ENCODE results near the gene ENO1.

ENO1 gene

DNA sequence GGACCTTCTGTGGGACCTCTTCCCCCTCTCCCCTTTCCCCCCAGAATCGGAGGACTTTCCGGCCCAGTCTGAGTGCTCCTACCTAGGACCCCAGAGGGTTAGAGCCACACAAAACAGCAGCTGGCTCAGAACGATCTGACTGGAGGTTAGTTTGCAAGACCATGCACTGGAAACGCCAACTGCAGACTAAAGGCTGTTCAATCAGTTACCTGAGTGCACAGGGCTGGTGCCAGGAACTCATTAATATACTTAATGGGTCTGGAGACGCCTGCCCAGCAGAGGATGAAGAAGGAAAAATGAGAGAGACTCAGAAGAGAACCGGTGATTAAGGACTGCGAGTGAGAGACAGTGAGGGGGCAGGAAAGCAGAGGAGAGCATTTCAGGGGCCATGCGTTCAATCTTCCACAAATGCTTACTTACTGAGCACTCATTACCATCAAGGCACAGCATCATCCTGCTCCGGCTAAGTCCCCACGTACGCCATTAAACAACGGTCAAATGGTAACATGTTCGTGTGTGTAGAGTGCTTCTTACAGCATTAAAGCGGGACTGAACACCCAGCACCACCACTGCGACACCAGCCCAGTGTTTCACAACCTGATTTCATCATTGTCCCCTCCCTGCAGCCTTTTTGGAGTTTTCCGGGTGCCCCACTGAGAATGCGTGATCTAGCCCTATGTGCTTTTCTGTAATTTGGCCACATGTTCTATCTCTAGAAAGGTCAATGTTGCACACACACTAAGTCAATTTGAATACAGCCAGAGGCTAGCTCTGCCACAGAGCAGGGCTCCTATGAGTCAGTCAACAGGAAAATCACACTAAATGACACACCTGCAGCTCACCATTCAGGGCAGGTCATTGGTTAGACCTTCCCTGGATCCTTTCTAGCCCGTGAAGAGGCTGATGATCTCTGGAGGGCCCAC lies 7.6 kb downstream of the ENO1 start:
- no peak for DNase-seq (ENCODE audit: low read depth in 3 of 3)

DNA sequence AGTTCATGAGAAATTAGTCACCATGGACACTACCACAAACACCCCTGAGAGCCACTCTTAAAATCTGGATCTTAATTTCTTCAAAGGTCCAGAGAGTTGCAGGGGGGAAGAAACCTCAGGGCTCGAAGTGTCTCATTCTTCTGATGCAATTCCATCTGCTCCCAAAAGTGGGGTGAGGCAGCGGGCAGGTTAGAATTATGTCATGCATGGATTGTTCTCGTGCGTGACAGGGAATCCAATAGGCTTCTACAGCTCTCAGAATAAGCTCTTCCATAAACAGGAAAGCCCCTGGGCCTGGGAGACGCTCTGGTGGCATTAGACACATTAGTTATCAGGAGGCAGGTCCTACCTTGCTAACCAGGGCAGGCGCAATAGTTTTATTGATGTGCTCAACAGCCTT lies 8.4 kb downstream of the ENO1 start:
- no peak for DNase-seq (ENCODE audit: low read depth in 3 of 3)

DNA sequence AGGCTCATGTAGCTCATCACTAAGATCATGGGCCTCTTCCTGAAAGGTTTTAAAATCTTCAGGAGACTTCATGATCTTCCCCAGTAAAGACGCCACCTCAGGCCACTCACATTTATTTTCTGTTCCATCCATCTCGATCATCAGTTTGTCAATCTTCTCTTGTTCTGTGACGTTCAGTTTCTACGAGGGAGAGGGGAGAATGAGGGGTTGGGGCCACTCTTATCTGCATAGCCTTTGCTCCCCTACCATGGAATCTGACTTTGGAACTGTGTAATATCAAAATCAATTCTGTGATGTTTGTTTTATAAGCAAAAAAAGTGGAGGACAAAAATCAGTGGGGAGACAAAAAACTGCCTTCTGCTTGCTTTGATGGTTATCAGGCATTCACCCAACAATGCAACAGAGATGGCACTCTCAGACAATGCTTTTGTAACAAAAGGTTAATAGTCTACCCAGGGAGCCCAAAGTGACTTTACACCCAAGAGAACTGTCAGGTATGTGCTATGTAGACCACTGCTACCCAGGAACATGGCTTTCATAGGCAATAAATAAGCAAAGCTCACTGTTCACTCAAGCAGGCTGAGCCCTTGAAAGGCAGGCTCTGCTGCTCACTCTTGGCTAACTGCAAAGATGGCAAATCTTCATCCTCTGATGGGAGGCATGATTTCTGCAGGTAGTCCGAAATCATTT lies 10.5 kb downstream of the ENO1 start:
- no peak for DNase-seq (ENCODE audit: low read depth in 3 of 3)

DNA sequence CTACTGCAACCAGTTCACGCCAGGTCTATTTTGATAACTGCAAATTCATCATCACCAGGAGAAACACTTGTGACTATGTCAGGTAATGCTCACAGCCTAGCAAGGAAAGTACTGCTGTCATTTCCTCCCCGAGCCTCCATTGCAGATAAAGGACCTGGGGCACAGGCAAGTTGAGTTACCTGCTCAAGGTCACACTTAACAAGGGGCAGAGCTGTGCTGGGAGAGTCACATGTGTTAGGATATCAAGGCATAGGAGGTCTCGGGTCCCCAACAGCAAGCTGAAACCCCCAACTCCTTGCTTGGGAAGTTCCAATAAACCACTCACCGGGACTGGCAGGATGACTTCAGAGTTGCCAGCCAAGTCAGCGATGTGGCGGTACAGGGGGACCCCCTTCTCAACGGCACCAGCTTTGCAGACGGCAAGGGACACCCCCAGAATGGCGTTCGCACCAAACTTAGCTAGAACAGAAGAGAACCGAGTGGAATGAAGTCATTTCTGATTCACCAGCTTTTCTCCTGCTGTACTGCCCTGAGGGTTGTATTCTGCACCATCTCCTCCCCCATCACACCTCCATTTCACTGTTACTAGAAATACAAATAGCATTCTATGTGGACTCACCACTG lies 11.6 kb downstream of the ENO1 start:
- peak in 1 of 3 experiments; percentile 60 for DNase-seq (ENCODE audit: low read depth in 3 of 3)

DNA sequence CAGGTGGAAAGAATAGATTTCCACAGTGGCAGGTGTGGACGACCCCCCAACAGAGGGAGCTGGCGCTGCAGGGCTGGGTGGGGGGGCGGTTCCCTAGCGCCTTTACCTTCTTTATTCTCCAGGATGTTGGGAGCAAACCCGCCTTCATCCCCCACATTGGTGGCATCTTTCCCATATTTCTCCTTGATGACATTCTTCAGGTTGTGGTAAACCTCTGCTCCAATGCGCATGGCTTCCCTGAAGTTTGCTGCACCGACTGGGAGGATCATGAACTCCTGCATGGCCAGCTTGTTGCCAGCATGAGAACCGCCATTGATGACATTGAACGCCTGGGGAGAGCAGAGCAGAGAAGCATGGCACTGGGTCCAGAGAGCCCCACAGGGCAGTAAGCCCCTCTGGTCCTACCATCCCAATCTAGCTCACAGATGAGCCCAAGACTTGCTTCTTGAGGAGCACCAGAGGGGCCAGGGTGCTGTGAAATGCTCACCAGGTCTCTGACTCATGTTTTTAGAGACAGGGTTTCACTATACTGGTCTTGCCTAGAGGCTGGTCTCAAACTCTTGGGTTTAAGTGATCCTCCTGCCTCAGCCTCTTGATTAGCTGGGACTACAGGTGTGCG lies 12.2 kb downstream of the ENO1 start:
- DNase-seq (ENCODE audit: low read depth in 3 of 3), result no peak

DNA sequence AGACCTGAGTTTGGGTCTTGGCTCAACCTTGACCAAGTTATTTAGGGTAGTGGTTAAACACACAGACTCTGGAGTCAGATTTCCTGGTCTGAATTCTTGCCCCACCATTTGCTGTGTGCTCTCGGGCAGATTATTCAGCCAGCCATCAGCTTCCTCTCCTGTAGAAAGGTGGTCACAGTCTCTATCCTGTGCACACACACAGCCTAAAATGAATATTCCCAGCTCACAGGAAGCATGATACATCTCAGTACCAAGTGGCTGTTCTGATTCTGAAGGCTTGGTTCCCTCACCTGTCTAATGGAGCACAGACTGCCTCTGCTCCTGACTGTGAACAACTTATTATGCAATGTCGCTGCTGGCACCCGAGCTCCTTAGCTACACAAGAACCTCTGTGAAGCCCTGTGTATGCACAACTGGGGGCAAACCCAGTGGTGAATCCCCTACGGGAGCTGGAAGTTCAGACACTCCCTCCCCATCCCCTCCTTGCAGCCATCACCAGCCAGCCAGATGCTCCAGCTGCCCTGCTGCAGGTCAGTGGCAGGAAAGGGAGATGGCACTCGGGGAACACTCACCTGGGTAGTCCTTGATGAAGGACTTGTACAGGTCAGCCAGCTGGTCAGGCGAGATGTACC lies 13.7 kb downstream of the ENO1 start:
- no peak for DNase-seq (ENCODE audit: low read depth in 3 of 3)

DNA sequence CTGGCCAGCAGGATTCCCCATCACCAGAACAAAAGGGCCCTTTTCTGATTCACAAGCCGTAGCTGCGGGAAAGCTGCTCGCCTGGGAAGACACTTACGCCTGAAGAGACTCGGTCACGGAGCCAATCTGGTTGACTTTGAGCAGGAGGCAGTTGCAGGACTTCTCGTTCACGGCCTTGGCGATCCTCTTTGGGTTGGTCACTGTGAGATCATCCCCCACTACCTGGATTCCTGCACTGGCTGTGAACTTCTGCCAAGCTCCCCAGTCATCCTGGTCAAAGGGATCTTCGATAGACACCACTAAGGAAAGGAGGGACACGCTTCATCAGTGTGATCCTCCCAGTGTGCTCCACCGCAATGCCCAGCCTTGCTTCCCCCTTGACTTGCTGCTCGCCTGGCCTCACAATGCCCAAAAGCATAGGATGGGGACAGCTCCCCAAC lies 14.7 kb downstream of the ENO1 start:
- no peak for DNase-seq (ENCODE audit: low read depth in 3 of 3)

DNA sequence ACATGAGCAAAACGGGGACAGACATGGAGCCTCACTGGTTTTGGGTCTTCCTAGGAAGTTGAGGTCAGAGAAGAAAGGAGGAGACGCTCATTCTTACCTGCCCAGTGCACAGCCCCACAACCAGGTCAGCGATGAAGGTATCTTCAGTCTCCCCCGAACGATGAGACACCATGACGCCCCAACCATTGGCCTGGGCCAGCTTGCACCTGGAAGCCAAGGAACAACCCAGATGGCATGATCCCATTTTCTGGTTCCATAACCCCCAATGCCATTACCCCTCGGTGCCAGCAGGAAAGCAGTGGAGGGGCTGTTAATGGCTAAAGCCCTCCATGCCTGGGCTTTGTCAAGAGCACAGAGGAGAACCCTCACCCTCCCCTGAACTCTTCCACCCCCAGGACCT lies 15.3 kb downstream of the ENO1 start:
- DNase-seq (ENCODE audit: low read depth in 3 of 3), result no peak

DNA sequence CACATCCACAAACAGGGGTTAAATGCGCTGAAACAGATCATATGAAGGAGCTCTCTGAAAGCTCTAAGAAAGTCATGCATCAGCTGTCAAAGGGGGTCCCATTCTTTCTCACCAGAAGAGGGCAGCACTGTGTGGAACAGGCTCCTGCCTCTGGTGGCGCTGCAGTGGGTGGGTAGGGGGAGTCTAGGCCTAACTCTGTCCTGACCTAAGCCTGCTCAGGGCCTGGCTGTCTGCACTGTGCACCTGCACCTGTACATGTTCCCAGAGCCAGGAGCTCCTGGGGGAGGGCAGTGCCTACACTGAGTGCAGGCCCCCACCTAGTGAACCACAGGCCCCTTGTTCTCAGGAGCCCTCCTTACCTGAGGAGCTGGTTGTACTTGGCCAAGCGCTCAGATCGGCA lies 16.0 kb downstream of the ENO1 start:
- peak in 1 of 3 experiments; percentile 27 for DNase-seq (ENCODE audit: low read depth in 3 of 3)

DNA sequence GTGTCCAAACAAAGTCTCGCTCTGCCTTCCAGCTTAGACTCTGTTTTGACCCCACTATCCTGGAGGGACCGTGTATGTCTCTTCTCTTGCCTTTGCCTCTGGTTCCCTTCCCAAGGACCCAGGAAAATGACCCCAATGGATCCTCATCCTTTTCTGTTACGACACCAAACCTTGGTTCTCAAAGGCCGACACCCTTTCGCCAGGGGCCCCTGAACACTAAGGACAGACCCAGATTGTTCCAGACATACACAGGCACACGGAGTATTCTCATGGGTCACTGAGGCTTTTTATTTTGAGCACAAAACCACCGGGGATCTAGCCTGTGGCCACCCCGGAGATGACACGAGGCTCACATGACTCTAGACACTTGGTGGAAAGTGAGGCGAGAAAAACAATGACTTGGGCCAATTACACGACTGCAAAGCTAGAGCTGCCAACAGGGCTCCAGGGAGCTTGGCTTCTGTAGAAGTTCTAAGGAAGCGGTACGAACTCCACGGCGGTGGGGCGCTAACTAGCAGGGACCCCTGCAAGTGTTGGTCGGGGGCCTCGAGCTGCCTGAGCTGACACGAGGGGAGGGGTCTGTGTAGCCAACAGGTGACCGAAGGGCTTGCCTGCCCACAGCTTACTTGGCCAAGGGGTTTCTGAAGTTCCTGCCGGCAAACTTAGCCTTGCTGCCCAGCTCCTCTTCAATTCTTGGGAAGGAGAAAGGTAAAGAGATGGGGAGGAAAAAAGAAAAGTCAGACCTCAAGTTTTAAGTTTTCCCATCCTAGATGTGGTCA lies 17.6 kb downstream of the ENO1 start:
- no peak for DNase-seq (ENCODE audit: low read depth in 3 of 3)

DNA sequence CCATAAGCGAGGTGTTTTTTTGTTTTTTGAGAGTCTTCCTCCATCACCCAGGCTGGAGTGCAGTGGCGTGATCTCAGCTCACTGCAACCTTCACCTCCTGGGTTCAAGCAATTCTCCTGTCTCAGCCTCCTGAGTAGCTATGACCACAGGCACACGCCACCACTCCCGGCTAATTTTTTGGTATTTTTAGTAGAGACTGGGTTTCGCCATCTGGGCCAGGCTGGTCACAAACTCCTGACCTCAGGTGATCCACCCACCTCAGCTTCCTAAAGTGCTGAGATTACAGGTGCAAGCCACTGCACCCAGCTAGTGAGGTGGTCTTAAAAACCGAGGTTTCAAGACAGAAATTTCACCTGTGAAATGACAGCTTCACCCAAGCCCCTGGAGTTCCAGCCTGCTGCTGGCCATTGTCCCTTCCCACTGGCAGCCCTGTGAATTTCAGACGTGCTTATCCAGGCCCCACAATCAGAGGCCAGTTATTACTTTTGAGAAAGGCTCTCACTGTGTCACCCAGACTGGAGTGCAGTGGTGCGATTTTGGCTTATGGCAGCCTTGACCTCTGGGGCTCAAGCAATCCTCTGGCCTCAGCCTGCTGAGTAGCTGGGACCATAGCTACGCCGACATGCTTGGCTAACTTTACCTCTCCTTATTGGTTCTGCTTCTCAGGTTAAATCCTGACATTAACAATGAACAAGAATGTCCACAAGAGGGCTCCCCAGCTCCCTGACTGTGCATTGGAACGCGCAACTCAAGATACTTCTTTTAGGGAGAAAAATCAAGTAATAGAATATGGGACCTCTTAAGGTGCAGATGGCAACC lies 19.4 kb downstream of the ENO1 start:
- peak in 1 of 3 experiments; percentile 29 for DNase-seq (ENCODE audit: low read depth in 3 of 3)

DNA sequence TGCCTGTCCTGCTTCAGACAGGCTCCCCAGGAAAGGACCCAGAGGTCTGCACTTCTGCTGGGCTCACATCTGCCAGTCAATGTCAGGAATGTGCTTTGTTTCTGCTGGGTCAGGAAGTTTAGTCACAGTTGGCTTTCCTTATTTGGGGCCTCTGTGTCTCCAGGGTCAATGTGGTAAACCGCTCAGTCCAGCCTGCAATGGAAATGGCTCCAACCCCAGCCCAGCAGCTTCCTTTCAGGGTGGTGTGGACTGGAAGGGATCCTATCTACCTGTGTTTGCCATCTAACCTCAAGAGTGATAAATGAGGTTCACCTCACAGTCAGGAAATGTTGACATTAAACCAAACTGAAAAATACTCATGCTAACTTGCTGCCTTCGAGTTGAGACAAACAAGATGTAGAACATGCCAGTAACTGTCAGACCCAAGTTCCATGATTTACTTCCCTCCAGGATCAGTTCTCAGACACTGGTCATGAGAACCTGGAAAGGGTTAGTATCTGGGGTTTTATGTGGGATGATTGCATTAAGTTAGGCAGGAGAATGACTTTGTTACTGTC lies 20.3 kb downstream of the ENO1 start:
- no peak for DNase-seq (ENCODE audit: low read depth in 3 of 3)

DNA sequence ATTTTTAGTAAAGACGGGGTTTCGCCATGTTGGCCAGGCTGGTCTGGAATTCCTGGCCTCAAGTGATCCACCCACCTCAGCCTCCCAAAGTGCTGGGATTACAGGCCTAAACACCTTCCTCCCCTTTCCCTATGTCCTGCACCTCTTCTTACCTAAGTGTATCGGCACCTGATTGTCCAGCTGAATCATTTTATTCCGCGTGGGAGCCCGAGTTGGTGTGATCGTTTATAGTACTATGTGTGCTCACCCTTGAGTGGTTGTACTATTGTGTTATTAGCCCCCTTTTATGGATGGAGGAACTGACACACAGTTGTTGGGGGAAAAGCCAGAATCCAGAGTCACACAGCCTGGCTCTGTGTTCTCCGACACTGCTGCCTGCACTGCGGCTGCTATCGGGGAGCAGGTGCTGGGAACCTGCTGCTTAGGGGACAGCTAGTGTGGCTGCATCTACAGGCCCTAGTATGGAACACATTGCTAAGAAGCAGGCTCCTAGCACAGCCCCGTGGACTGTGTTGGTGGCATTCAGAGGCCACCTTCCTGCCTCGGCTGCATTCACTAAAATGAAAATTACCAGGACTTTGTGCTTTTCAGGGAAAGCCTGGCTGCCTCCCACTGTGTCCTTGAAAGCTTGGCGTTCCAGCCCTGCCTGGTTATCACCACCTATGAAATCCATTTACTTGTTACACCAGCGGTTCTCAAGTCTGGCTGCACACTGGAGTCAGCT lies 21.6 kb downstream of the ENO1 start:
- no peak for DNase-seq (ENCODE audit: low read depth in 3 of 3)

DNA sequence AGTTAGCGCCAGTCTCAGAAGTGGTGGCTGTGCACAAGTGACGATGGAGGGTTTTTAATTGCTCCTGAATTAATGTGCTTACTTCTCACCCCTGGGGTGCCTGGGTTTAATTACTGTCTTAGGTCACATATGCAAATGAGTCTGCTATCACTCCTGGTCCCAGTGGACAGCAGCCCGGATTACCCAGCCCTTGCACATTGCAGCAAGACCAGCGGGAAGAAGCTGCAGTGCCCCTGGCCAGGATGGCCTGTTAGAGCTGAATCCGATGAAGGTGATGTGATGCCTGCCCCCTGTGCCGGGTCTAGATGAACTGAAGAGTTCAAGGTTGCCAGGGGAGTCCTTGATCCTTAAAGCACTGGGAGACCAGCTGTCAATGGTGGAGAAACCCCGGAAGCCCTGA lies 24.2 kb downstream of the ENO1 start:
- DNase-seq (ENCODE audit: low read depth in 3 of 3), result no peak

DNA sequence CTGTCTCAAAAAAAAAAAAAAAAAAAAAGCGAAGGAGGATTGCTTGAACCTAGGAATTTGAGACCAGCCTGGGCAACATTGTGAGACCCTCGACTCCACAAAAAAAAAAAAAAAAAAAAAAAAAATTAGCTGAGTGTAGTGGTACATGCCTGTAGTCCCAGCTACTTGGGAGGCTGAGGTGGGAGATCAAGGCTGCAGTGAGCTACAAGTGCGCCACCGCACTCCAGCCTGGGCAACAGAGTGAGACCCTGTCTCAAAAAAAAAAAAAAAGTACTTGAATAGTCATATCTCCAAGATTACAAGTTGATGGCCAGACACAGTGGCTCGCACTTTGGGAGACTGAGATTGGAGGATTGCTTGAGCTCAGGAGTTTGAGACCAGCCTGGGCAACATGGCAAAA lies 27.4 kb downstream of the ENO1 start:
- DNase-seq (ENCODE audit: low read depth in 3 of 3), result no peak

DNA sequence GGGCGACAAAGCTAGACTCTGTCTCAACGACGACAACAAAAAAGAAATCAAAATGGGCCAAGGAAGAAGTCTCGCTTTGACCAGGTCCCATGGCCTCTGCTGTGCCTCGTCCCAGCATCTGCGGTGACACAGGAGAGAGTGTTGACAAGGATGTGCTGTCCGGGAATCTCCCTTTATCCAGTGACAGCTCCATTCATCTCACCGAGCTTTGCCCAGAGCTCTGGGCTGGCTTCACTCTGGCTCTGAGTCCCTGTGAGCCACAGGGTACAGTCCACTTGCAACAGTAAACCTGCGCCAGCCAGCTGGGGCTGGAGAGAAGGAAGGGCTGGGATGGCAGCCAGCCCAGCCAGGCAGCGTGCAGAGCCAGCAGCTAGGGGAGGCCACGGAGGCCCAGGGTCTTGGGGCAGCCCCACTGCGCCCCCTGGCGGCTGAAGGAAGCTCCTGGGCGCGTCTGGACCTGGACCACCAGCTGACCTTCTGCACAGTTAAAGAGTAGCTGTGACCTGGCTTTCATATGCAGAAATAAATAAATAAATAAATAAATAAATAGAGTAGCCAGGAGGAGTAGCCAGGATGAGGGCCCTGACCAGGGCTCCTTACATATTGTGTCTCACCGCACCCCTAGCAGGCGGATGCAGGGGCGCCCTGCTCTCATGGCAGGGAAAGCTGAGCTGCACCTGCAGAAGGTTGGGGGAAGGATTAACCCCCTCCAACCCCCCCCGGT lies 29.7 kb downstream of the ENO1 start:
- peak; percentile 52 to 73 (median 58) for DNase-seq (ENCODE audit: low read depth in 3 of 3)

DNA sequence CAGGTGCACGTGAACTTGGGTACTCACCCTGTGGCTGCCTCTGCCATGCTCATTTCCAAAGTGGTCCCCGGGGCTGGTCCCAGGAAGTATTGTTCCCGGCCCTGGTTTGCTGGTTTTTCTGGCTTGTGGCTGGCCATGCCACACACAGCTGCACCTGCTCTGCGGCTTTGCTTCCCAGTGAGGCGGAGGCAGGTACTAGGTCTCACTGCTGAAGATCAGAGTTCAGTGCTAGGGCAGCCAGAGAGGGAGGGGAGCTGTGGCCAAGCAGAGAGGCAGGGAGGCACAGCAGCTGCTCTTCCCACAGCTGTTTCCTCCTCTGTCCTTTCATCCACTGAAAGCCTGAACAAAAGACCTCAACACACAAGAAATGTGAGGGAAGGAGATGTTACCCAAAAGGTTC lies 30.5 kb downstream of the ENO1 start:
- no peak for DNase-seq (ENCODE audit: low read depth in 3 of 3)

DNA sequence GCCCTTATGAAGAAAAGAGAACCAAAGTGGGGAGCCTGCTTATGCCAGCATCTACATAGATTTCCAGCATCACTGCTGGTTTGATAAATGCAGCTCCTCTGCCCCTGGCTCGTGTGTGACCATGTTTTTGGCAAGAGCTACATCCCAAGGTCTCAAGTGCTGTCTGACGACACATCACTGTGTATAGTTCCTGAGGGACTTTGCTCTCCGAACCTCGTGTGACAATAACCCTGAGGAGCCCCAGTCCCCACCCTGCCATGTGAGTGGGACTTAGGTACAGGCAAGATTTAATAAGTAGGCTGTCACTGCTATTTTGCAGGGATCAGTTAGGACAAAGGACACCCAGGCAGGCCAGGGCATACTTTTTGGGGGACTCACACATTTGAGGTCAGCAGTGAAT lies 32.2 kb downstream of the ENO1 start:
- no peak for DNase-seq (ENCODE audit: low read depth in 3 of 3)

Measured in stimulated activated CD4-positive, alpha-beta T cell treated with anti-CD3 and anti-CD28 coated beads, TNF-alpha, amount 100 ng/mL, for 24 hours (primary cell).